HL-60/S4 (cell line): Measurements from ENCODE around the gene VMAC.
"Not testable (repeated sequence)": the region's sequence is repeated elsewhere in the genome, so short reads cannot be mapped to it uniquely, and the experiment has no call there.

ENCODE experiments used
- in situ Hi-C: fragments of 300-500 bp; cut with MboI; formaldehyde crosslinking; loops from 2 replicates; pipeline ENCODE4 v1.14.3; 2022; ENCODE audit warnings: low sequenced_read_pairs

The VMAC gene

DNA sequence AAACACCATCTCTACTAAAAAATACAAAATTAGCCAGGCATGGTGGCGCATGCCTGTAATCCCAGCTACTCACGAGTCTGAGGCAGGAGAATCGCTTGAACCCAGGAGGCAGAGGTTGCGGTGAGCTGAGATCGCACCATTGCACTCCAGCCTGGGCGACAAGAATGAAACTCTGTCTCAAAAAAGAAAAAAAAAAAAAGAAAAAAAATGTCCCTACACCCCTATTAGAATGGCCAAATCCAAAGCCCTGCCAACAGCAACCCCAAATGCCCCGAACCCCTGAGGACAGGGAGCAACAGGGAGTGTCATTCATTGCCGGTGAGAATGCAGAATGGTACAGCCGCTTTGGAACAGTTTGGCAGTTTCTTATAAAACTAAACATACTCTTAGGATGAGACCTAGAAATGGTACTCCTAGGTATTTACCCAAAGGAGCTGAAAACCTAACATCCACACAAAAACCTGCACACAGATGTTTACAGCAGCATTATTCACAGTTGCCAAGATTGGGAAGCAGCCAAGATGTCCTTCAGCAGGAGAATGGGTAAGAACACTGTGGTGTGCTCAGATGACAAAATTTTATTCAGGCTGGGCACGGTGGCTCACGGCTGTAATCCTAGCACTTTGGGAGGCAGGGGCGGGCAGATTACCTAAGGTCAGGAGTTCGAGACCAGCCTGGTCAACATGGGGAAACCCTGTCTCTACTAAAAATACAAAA lies 21.4 kb upstream of the VMAC start:
- in situ Hi-C loops = not testable (repeated sequence)

DNA sequence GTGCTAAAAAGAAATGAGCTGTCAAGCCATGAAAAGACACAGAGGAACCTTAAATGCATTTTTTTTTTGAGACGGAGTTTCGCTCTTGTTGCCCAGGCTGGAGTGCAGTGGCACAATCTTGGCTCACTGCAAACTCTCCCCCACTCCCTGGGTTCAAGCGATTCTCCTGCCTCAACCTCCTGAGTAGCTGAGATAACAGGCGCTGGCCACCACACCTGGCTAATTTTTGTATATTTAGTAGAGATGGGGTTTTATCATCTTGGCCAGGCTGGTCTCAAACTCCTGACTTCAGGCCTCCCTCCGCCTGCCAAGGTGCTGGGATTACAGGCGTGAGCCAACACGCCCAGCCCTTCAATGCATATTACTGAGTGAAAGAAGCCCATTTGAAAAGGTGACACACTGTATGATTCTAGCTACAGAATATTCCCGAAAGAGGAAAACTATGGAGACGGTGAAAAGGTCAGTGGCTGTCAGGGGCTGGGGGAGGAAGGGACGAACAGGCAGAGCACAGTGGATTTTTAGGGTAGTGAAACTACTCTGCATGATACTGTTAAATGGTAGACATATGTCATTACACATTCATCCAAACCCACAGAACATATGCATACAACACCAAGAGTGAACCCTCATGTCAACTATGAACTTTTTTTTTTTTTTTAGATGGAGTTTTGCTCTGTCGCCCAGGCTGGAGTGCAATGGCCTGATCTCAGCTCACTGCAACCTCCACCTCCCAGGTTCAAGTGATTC lies 20.4 kb upstream of the VMAC start:
- in situ Hi-C loops = not testable (repeated sequence)

GRCh38 chr19:5889288-5889971 lies 15.2 kb upstream of the VMAC start:
- in situ Hi-C loops = no loop called here

DNA sequence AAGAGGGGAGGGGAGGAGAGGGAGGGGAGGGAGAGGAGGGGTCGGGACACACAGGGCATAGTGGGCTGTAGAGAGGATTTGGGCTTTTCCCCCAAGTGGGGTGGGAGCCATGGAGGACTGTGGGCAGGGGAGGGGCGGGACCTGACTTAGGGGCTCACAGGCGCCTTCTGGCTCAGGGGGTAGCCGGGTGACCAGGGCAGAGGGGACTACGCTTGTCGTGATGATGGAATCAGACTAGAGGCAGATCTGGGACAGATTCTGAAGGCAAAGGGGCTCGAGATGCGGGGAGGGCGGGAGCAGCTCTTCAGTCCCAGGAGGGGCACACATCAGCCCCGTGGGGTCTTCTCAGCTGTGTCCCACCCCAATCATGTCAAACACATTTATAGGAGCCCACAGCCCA lies 14.6 kb upstream of the VMAC start:
- in situ Hi-C loops = no loop called here

GRCh38 chr19:5891572-5891937 lies 13.1 kb upstream of the VMAC start:
- in situ Hi-C loops = no loop called here

DNA sequence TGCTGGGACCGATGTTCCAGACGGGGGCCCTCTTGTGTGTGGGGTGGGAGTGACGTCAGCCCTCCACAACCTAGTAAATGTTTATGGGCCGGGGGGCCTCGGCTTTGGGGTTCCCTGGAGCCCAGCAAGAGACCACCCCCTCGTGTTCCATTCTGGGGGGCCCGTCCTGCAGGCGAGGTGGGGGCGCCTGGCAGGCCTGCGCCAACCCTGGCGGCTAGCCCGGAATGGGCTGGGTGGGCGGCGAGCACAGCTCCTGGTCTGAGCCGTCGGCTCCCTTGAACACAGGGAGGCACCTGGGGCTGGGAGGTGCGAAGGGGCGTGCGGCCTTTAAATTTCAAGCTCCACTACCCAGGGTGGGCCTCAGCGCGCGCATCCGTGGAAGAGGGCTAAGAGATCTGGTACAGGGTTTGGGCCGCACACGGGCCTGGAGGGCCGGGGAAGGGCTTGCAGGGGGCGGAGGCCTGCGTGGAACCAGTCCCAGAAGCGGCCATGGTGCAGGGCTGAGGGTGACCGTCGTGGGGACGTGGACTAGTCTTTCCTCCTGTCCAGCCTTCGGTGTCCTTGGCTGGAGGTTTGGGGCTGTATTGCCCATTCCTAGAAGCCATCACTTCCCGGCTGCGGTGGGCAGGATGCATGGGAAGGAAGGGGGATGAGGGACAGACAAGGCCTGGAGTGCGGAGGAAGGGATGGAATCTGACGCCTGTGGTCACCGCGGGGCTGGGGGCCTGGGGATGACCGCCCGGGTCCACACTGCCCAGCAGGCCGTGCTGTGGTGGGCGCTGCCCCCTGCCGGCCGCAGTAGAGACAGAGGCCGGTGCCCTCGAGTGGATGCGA lies 12.5 kb upstream of the VMAC start:
- in situ Hi-C loops = no loop called here

DNA sequence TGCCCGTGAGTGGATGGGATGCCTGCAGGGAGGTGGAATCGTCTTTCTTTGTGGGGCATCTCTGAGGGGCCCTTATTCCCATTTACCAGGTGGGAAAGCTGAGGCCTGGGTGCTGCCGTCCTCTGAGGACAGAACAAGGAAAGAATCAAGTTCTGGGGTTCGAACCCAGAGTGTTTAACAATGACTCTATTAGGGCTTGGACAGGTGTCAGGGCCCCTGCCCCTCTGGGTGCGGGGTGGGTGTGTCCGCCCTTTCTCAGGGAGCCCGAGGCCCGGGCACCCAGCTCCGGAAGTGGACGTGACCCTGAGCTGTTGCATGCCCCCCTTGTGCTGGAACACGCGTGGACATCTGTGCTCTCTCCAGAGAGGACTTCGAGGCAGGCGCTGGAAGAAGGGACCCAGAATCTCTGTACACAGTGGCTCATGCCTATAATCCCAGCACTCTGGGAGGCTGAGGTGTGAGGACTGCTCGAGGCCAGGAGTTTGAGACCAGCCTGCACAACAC lies 11.8 kb upstream of the VMAC start:
- in situ Hi-C loops = no loop called here

DNA sequence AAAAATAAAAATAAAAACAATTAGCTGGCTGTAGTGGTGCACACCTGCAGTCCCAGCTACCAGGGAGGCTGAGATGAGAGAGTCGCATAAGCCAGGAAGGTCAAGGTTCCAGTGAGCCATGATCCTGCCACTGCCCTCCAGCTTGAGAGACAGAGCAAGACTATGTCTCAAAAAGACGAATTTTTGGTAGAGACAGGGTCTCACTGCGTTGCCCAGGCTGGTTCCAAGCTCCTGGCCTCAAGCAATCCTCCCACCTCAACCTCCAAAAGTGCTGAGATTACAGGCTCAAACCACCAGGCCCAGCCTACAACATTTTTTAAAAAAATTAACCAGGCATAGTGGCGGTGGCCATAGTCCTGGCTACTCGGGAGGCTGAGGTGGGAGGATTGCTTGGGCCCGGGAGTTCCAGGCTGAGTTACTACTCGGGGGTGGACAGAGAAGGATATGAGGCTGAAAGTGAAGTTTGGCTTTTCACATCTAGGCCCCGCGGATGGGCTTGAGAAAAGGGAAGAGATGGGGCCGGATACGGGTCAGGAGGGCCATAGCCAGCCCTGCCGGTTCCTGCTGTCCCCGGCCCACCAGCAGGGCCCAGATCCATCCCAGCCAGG lies 11.3 kb upstream of the VMAC start:
- in situ Hi-C loops = no loop called here

GRCh38 chr19:5893907-5894703 lies 10.6 kb upstream of the VMAC start:
- in situ Hi-C loops = no loop called here

GRCh38 chr19:5894704-5895349 lies 9.8 kb upstream of the VMAC start:
- in situ Hi-C loops = no loop called here

- in situ Hi-C loops = no loop called here
These were observed 9.3 kb upstream of the VMAC start for GRCh38 chr19:5895409-5895808.

GRCh38 chr19:5895890-5896289 lies 8.8 kb upstream of the VMAC start:
- in situ Hi-C loops = no loop called here

- in situ Hi-C loops = no loop called here
These were observed 8.2 kb upstream of the VMAC start for GRCh38 chr19:5896365-5897076.

DNA sequence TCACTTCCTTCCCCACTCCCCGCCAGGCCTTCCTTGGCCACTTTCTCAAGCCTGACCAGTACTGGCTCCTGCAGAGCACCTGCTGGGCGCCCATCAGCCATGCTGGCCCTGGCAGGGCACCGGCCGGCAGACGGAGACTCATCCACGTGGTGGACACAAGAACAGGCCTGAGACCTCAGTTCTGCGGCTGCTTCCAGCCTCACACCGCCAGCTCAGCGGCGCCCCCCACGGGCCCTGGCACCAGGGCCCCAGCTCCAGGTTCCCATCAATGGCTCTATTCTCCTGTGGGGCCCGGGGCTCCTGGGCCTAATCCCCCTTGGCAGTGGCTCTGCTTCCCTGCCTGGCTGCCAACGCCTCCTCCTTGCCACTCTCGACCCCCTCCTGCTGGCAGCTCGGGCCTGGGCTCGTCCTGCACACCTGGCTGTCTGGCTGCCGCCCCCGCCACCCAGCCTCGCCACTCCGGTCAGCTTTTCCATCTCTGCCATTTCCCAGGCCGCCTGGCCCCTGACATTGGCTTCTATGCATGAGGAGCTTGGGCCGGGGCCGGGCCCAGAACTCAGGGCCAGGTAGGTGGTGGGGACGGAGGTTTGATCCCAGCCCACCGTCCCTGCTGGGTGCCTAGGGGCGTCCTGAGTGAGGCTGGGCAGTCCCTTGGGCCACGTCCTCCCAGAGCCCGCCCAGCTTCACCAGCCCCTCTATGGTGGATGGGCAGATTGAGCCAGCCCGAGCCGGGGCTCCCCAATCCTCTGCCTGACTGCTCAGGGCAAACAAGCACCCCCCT lies 7.3 kb upstream of the VMAC start:
- in situ Hi-C loops = no loop called here

GRCh38 chr19:5899728-5900526 lies 4.7 kb upstream of the VMAC start:
- in situ Hi-C loops = no loop called here

DNA sequence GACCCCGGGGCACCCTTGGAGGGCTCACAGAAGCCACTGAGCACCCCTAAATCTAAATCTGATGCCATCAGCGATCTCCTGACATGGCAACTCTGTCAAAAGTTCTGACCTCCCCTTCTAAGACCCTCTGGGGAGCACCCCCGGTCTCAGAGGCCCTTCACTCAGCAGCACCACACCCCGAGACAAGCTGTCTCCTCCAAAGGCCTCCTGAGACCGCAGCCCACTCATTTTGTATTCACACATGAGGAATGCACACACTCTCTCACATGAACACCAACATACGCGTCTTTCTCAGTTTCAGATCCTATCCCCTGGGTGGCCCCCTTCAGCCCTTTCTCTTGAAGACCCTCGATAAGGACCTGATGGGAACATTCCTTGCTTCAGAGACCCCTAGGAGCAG lies 3.7 kb upstream of the VMAC start:
- in situ Hi-C loops = no loop called here

- in situ Hi-C loops = no loop called here
These were observed 1.5 kb upstream of the VMAC start for GRCh38 chr19:5903056-5903623.
